Naive thymus-derived CD8-positive, alpha-beta T cell (primary cell): Measurements from ENCODE around the gene EHD3. TPM values are rescaled to one million over a fixed set of nuclear protein-coding genes. Genes with fewer than 3 reads are reported as not detected.
"Not testable (repeated sequence)": the region's sequence is repeated elsewhere in the genome, so short reads cannot be mapped to it uniquely, and the experiment has no call there.

Experiments
- ATAC-seq, 2 donors: fragments of 150-1000 bp; cut with Tn5 transposase in 1 of 2; sonication (Bioruptor Pico), chemical (Tn5 transposase) in 1 of 2; 1 replicate in 1 of 2; 2 replicates in 1 of 2; pipeline ENCODE4 v1.10.0; 2021; ENCODE audit warnings: mild to moderate bottlenecking in 2 of 2, moderate library complexity in 2 of 2
- POLR2A ChIA-PET: fragments of 350-600 bp; sonication (Branson Sonifier 250); formaldehyde crosslinking; loops from one replicate; lab custom pipeline; 2021; ENCODE audit warnings: antibody characterized with exemption; lab: Charles Lee
- DNase-seq, 10 donors: peaks; one replicate each; pipeline versions ENCODE4 v3.0.0 to v3.0.0-alpha.2; 2020 to 2022
- H3K27ac Mint-ChIP-seq, 10 donors: one replicate each; pipeline ENCODE4 v1.8.0; 2020 to 2022; ENCODE audit warnings: mild to moderate bottlenecking in 10 of 10, mixed read lengths in 10 of 10, moderate library complexity in 4 of 10, inconsistent platforms in 1 of 10
- H3K27me3 Mint-ChIP-seq, 5 donors: one replicate each; pipeline ENCODE4 v1.8.0; 2021 to 2022; ENCODE audit warnings: mixed read lengths in 5 of 5
- H3K36me3 Mint-ChIP-seq, 3 donors: one replicate each; pipeline ENCODE4 v1.8.0; 2020 to 2022; ENCODE audit warnings: mixed read lengths in 3 of 3, mild to moderate bottlenecking in 2 of 3, inconsistent platforms in 1 of 3
- H3K4me1 Mint-ChIP-seq, 4 donors: one replicate each; pipeline ENCODE4 v1.8.0; 2021 to 2022; ENCODE audit warnings: mixed read lengths in 4 of 4
- H3K4me3 Mint-ChIP-seq, 10 donors: one replicate each; pipeline ENCODE4 v1.8.0; 2020 to 2022; ENCODE audit warnings: mild to moderate bottlenecking in 10 of 10, mixed read lengths in 10 of 10, moderate library complexity in 6 of 10, inconsistent platforms in 1 of 10
- H3K9me3 Mint-ChIP-seq, 9 donors: one replicate each; pipeline ENCODE4 v1.8.0; 2020 to 2022; ENCODE audit warnings: mixed read lengths in 9 of 9, mild to moderate bottlenecking in 3 of 9, inconsistent platforms in 1 of 9, moderate library complexity in 1 of 9
- polyA plus RNA-seq, 3 donors: library from polyadenylated mRNA; unstranded; fragments of 300-500 nt; fragmentation: Illumina TruSeq; gene quantifications; one replicate each; pipeline ENCODE4 v1.2.3, GENCODE V29; 2021
- total RNA-seq, 8 experiments: library from RNA in 2 of 8; stranded (reverse) in 2 of 8; gene quantifications; one replicate each; pipeline ENCODE4 v1.2.3 and lab custom pipeline; 2021 to 2026

The EHD3 gene
- total and polyA plus RNA-seq, 5 experiments from 2014 or later = 2.0 to 4.6 (median 3.2) TPM

GRCh38 chr2:31270131-31270530 lies 36.2 kb downstream of the EHD3 start:
- Mint-ChIP-seq H3K4me1 (no peaks in the 10 kb centered on the region), H3K4me3 (no peak overlapping the region), H3K27ac (no peak overlapping the region), H3K36me3 (peaks cover 2 to 6% (median 5%) of the 10 kb centered on the region in 3 donors), H3K9me3 (no peaks in the 10 kb centered on the region), H3K27me3 (peaks cover 2 to 17% (median 7%) of the 10 kb centered on the region in 5 donors)
- no peak for DNase-seq
- POLR2A ChIA-PET = no interaction called here
- no peak for ATAC-seq

GRCh38 chr2:31270822-31271231 lies 36.9 kb downstream of the EHD3 start:
- Mint-ChIP-seq H3K36me3 (peaks cover 0 to 6% (median 5%) of the 10 kb centered on the region in 3 donors), H3K27ac (no peak overlapping the region), H3K27me3 (peaks cover 5 to 24% (median 8%) of the 10 kb centered on the region in 5 donors), H3K4me1 (no peaks in the 10 kb centered on the region), H3K4me3 (no peak overlapping the region), H3K9me3 (no peaks in the 10 kb centered on the region)
- ATAC-seq = no peak
- POLR2A ChIA-PET = no interaction called here
- DNase-seq = no peak

DNA sequence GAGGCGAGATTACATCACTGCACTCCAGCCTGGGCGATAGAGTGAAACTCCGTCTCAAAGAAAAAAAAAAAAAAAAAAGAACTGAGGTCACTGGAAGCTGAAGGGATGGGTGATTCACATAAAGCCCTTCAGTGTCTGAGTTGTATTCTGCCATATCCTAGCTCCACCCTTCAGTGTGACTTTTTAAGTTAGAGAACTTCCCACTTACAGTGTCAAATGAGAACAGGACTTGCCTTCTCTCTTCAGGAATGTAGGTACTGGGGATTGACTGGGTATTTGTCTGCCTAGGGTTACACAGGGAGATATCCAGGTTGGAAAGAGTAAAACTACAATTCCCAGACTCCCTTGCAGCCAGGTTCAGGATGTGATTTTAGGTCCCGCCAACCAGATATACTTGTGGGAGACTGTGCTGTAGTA lies 37.9 kb downstream of the EHD3 start:
- ATAC-seq (no peak), DNase-seq (no peak)
- Mint-ChIP-seq H3K27me3 (peaks cover 7 to 25% (median 10%) of the 10 kb centered on the region in 5 donors), H3K4me3 (no peak overlapping the region), H3K9me3 (no peaks in the 10 kb centered on the region), H3K27ac (no peak overlapping the region), H3K36me3 (peaks cover 0 to 4% (median 3%) of the 10 kb centered on the region in 3 donors), H3K4me1 (no peaks in the 10 kb centered on the region)
- POLR2A ChIA-PET = no interaction called here

GRCh38 chr2:31274401-31275075 lies 40.6 kb downstream of the EHD3 start:
- Mint-ChIP-seq H3K9me3 (no peaks in the 10 kb centered on the region), H3K27ac (no peak overlapping the region), H3K36me3 (no peaks in the 10 kb centered on the region), H3K27me3 (peaks cover 7 to 25% (median 10%) of the 10 kb centered on the region in 5 donors), H3K4me3 (no peak overlapping the region), H3K4me1 (peaks cover 0 to 2% (median 0%) of the 10 kb centered on the region in 4 donors)
- DNase-seq (no peak), ATAC-seq (no peak)
- POLR2A ChIA-PET = no interaction called here

GRCh38 chr2:31275976-31276375 lies 42.0 kb downstream of the EHD3 start:
- DNase-seq (no peak), ATAC-seq (no peak)
- POLR2A ChIA-PET = no interaction called here
- H3K27me3 Mint-ChIP-seq = peaks cover 7 to 25% (median 10%) of the 10 kb centered on the region in 5 donors
- no peaks in the 10 kb centered on the region for H3K9me3 Mint-ChIP-seq
- H3K36me3 Mint-ChIP-seq = no peaks in the 10 kb centered on the region
- H3K4me1 Mint-ChIP-seq = peaks cover 0 to 2% (median 0%) of the 10 kb centered on the region in 4 donors
- no peak overlapping the region for H3K27ac Mint-ChIP-seq
- H3K4me3 Mint-ChIP-seq = no peak overlapping the region

GRCh38 chr2:31277621-31278020 lies 43.7 kb downstream of the EHD3 start:
- POLR2A ChIA-PET = no interaction called here
- Mint-ChIP-seq H3K4me1 (peaks cover 0 to 2% (median 0%) of the 10 kb centered on the region in 4 donors), H3K36me3 (no peaks in the 10 kb centered on the region), H3K4me3 (no peak overlapping the region), H3K9me3 (no peaks in the 10 kb centered on the region), H3K27me3 (peaks cover 4 to 25% (median 10%) of the 10 kb centered on the region in 5 donors), H3K27ac (no peak overlapping the region)
- ATAC-seq (no peak), DNase-seq (no peak)

GRCh38 chr2:31282634-31283033 lies 48.7 kb downstream of the EHD3 start:
- H3K27me3 Mint-ChIP-seq = no peaks in the 10 kb centered on the region
- ATAC-seq = no peak
- no peak overlapping the region for H3K4me3 Mint-ChIP-seq
- no peaks in the 10 kb centered on the region for H3K9me3 Mint-ChIP-seq
- no peak for DNase-seq
- no peaks in the 10 kb centered on the region for H3K36me3 Mint-ChIP-seq
- H3K4me1 Mint-ChIP-seq = peaks cover 0 to 2% (median 0%) of the 10 kb centered on the region in 4 donors
- H3K27ac Mint-ChIP-seq = no peak overlapping the region
- POLR2A ChIA-PET = no interaction called here

DNA sequence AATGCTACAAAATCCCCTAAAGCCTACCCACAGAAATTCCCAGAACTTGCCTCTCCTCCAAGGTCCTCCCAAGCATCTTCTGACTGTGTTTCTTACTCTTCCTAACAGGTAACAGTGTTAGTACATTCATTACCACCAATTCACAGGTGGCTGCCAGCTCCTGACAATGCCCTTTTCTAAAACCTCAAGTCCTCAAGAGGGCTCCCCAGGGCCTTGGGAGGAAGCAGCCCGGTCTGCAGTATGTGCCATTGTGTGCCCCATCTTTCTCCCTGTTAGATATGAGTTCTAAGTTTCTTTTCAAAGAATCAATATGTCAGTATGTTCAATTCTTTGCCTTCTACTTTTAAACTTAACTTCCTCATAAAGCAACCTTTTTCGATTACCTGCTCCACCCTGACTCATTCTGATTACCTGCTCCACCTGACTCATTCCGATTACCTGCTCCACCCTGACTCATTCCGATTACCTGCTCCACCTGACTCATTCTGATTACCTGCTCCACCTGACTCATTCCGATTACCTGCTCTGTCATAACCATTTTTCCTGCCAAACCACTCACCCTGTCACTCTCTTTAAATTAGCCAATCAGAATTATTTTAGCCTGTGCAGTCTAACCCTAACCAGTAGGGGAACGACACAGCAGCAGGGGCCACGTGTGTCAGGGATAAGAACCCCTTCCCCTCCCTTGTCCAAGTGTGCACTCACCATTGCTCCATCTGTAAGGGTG lies 49.4 kb downstream of the EHD3 start:
- DNase-seq, H3K4me3 Mint-ChIP-seq, H3K36me3 Mint-ChIP-seq, H3K27ac Mint-ChIP-seq, ATAC-seq, H3K9me3 Mint-ChIP-seq, H3K27me3 Mint-ChIP-seq, H3K4me1 Mint-ChIP-seq, POLR2A ChIA-PET: not testable (repeated sequence)

DNA sequence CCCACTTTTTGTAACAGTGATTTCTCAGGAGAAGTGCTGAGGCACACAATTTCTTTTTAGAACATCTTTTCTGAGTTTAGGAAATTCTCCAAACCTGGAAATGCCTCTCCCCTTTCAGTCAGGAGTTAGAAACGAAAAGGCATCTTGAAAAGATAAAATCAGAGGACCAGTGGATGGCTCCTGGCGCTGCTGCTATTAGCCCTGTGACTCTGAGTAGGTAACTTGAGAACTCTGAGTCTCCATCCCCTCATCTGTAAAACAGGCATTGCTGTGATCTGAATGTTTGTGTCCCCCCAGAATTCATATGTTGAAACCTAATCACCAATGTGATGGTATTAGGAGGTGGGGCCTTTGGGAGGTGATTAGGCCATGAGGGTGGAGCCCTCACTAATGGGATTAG lies 50.2 kb downstream of the EHD3 start:
- ATAC-seq (no peak), DNase-seq (no peak)
- POLR2A ChIA-PET = no interaction called here
- Mint-ChIP-seq H3K9me3 (no peaks in the 10 kb centered on the region), H3K36me3 (no peaks in the 10 kb centered on the region), H3K4me3 (no peak overlapping the region), H3K27ac (no peak overlapping the region), H3K4me1 (no peaks in the 10 kb centered on the region), H3K27me3 (no peaks in the 10 kb centered on the region)

DNA sequence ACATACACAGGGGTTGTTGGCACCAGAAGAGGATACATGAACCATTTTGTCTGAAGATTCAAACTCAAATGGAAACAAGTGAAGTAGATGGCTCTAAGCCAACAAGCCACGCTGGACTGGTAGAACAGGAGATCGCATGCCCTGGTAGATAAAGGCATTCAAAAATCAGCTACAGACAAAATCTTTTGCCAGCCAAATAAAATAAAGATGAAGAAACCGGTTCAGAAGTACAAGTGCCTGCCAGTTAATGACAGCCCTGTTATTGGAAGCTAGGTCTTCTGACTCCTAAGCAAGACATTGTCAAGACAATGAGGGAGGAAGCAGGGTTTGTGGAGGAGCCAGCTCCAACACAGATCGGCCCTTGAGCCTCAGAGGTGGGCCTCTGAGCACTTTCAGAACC lies 52.3 kb downstream of the EHD3 start:
- no peak overlapping the region for H3K27ac Mint-ChIP-seq
- DNase-seq (no peak), ATAC-seq (no peak)
- H3K36me3 Mint-ChIP-seq = no peaks in the 10 kb centered on the region
- POLR2A ChIA-PET = no interaction called here
- no peak overlapping the region for H3K4me3 Mint-ChIP-seq
- no peaks in the 10 kb centered on the region for H3K9me3 Mint-ChIP-seq
- H3K4me1 Mint-ChIP-seq = no peaks in the 10 kb centered on the region
- no peaks in the 10 kb centered on the region for H3K27me3 Mint-ChIP-seq

- Mint-ChIP-seq H3K4me3 (no peak overlapping the region), H3K36me3 (no peaks in the 10 kb centered on the region), H3K27me3 (no peaks in the 10 kb centered on the region), H3K27ac (no peak overlapping the region), H3K4me1 (no peaks in the 10 kb centered on the region), H3K9me3 (no peaks in the 10 kb centered on the region)
- ATAC-seq (no peak), DNase-seq (no peak)
- POLR2A ChIA-PET = no interaction called here
These were observed 53.1 kb downstream of the EHD3 start for GRCh38 chr2:31286961-31287550.

- Mint-ChIP-seq H3K4me3 (no peak overlapping the region), H3K9me3 (peaks cover 0 to 3% (median 0%) of the 10 kb centered on the region in 9 donors), H3K27me3 (no peaks in the 10 kb centered on the region), H3K36me3 (no peaks in the 10 kb centered on the region), H3K27ac (no peak overlapping the region), H3K4me1 (no peaks in the 10 kb centered on the region)
- no peak for DNase-seq
- POLR2A ChIA-PET = no interaction called here
- no peak for ATAC-seq
These were observed 53.7 kb downstream of the EHD3 start for GRCh38 chr2:31287654-31288053.

DNA sequence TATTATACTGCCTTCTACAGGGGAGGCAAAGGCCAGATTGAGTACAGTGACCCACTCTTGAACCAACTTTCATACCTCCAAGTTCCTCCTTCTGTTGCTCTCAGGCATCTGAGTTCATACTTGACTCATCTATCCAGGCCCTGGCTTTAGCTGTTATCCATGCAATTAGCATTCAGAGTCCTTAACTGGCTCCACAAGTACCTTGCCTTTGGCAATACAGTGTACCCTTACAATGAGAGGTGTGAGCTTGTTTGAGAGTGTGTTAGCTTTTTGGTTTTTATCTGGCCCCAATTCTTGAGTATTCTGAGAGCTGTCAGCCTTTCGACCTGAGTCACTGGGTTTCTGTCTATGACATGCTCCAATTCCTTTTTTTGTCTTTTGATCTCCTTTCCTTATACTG lies 60.2 kb downstream of the EHD3 start:
- ATAC-seq (no peak), DNase-seq (no peak)
- H3K4me3 Mint-ChIP-seq = no peak overlapping the region
- POLR2A ChIA-PET = no interaction called here
- H3K27ac Mint-ChIP-seq = no peak overlapping the region
- peaks cover 0 to 3% (median 1%) of the 10 kb centered on the region in 4 donors for H3K4me1 Mint-ChIP-seq
- H3K27me3 Mint-ChIP-seq = peaks cover 0 to 11% (median 0%) of the 10 kb centered on the region in 5 donors
- H3K9me3 Mint-ChIP-seq = peaks cover 0 to 3% (median 0%) of the 10 kb centered on the region in 9 donors
- H3K36me3 Mint-ChIP-seq = no peaks in the 10 kb centered on the region
